HG03045 (cell line): ENCODE measurements around the gene H6PD.
"Not testable (repeated sequence)": the region's sequence is repeated elsewhere in the genome, so short reads cannot be mapped to it uniquely, and the experiment has no call there.

Experiments
- ATAC-seq: cut with Tn5 transposase; IDR thresholded peaks from one replicate; pipeline ENCODE4 v1.9.1; 2021; ENCODE audit warnings: mild to moderate bottlenecking, moderate library complexity; ENCODE audit not compliant: unreplicated experiment

H6PD gene

DNA sequence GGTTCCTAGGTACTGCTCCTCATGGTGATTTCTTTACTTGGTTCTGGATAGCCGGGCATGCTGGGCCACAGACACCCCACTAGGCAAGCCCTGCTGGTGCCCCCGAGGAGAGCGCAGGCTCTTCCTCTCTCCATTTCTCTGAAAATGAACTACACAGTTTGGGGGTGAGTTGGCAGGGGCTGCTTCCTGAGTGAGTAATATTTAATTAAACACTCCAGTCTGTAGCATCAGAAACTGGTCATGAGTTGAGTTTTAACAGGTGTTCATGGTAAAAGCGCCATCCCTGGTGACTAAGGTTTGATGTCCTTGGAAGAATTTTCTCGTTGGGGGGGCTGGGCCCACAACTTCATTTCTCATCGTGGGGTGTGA, 59.8 kb downstream of the H6PD start:
- ATAC-seq = no peak

- ATAC-seq = no peak
Observed at GRCh38 chr1:9294910-9295636, 60.5 kb downstream of the H6PD start.

- no peak for ATAC-seq
Observed at GRCh38 chr1:9295884-9296283, 61.3 kb downstream of the H6PD start.

DNA sequence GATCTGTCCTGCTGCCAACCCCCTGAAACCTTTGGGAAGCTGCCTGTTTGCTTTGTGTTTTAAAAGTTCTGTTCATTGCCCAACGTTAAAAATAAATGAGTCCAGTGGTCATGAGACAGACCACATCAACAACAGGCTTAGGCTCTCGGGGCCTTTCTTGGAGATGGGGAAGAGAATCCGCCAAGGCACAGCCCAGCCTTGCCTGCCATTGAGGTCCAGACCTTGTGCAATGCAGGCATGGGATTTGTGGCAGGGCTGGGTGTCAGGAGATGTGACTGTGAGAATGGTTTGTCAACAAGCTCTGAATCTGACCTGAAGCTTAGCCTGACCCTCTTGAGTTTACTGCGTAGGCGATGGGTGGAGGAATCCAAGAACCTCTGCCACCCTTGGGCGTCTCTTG, 62.3 kb downstream of the H6PD start:
- no peak for ATAC-seq

GRCh38 chr1:9297831-9298230, 63.3 kb downstream of the H6PD start:
- no peak for ATAC-seq

DNA sequence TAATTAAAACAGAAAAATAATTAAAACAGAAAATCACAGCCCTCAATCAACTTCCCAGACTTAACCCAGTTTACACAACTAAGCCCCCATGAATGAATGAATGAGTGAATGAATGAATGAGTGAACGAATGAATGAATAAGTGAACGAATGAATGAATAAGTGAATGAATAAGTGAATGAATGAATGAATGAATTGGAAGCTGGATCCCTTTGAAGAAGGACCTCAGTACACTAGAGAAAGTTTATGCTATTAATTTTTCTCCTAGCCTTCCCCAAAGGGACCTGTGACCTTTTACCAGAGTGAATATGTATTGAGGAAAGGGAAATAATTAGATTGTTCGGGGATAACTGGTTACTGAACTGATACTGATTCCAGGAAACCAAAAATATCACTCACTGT, 63.7 kb downstream of the H6PD start:
- ATAC-seq = no peak

DNA sequence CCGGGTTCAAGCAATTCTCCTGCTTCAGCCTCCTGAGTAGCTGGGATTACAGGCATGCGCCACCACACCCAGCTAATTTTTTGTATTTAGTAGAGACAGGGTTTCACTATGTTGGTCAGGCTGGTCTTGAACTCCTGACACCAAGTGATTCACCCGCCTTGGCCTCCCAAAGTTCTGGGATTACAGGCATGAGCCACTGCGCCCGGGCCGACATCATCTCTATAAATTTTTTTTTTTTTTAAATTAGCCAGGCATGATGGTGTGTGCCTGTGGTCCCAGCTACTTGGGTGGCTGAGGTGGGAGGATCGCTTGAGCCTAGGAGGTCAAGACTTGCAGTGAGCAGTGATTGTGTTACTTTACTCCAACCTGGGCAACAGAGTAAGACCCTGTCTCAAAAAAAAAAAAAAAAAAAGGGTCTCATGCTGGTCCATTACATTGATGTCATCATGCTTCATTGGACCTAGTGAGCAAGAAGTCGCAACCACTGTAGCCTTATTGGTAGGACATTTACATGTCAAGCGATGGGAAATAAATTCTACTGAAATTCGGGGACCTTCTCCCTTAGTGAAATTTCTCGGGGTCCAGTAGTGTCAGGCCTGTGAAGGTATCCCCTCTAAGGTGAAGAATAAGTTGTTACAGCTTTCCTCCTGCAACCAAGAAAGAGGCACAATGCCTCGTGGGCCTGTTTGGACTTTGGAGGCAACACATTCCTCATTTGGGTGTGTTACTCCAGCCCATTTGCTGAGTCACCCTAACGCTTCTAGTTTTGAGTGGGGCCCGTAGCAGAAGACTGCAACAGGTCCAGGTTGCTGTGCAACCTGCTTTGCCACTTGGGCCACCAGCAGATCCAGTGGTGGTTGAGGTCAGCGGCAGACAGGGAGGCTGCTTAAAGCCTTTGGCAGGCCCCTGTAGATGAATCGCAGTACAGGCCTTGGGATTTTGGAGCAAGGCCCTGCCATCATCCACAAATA, 65.3 kb downstream of the H6PD start:
- not testable (repeated sequence) for ATAC-seq

GRCh38 chr1:9300573-9300972, 66.0 kb downstream of the H6PD start:
- no peak for ATAC-seq

DNA sequence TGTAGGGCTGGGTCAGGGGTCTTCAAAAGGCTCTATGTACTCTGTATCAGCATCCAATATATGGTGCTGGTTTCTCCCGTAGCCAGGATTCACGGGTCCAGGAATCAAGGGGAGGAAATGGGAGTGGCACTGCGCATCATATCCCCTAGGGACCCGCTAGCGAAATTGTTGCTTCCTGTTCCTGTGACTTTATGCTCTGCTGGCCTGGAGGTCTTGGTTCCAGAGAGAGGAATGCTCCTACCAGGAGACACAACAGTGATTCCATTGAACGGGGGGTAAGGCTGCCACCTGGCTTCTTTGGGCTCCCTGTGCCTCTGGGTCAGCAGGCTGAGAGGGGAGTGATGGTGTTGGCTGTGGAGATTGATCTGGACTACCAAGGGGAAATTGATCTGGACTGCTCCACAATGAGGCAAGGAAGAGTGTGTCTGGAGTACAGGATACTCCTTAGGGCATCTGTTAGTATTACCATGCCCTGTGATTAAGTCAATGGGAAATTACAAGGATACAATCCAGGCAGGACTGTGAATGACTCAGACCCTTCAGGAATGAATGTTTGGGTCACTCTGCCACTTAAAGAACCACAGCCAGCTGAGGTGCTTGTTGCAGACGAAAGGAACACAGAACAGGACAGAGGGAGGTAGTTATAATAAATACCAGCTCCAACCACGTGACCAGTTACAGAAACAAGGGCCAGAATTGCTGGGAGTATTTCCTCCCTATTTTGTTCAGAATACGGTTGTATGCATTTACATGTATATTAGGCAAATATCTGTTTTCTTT, 68.4 kb downstream of the H6PD start:
- no peak for ATAC-seq

- ATAC-seq = no peak
Observed at GRCh38 chr1:9303916-9304315, 69.3 kb downstream of the H6PD start.

DNA sequence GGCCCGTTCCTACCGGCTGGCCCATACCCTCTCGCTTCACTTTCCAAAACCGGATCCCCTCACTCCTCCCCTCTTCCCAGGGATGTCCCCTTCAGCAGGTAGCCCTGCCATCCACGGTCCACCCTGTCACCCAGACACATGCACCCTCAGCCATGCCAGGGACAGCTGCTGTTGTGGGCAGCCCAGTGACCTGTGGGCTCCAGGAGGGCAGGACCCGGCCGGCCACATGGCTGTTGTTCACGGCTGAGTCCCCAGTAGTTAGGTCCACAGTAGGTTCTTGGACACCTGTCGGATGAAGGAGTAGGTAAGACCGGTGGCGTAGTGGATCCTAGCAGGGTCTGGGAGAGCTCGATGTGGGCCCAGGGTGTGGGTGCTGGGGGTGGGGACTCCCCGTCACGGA, 70.6 kb downstream of the H6PD start:
- ATAC-seq = no peak

GRCh38 chr1:9306006-9306405, 71.4 kb downstream of the H6PD start:
- ATAC-seq = no peak

- no peak for ATAC-seq
Observed at GRCh38 chr1:9307303-9307702, 72.7 kb downstream of the H6PD start.

- no peak for ATAC-seq
Observed at GRCh38 chr1:9308236-9308785, 73.7 kb downstream of the H6PD start.

- no peak for ATAC-seq
Observed at GRCh38 chr1:9309080-9309479, 74.5 kb downstream of the H6PD start.

GRCh38 chr1:9309991-9310390, 75.4 kb downstream of the H6PD start:
- ATAC-seq = no peak

DNA sequence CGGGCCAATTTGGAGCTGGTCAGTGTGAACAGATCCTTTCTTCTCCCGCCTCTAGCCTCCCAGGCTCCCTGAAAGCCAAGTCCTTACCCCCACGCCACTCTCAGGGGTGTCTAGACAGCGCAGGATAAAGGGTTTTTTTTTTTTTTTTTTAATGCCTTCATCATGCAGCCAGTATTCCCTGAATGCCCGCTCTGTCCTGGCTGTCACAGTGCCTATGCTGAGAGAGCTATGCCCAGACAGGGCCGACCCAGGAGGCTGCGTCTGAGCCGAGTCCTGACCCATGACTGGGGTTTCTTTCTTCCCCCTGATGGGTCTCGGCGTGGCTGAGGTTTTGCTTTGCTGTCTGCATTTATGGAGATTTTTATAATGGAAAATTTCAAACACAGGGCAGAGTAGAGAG, 76.5 kb downstream of the H6PD start:
- no peak for ATAC-seq

GRCh38 chr1:9311479-9311878, 76.9 kb downstream of the H6PD start:
- no peak for ATAC-seq

DNA sequence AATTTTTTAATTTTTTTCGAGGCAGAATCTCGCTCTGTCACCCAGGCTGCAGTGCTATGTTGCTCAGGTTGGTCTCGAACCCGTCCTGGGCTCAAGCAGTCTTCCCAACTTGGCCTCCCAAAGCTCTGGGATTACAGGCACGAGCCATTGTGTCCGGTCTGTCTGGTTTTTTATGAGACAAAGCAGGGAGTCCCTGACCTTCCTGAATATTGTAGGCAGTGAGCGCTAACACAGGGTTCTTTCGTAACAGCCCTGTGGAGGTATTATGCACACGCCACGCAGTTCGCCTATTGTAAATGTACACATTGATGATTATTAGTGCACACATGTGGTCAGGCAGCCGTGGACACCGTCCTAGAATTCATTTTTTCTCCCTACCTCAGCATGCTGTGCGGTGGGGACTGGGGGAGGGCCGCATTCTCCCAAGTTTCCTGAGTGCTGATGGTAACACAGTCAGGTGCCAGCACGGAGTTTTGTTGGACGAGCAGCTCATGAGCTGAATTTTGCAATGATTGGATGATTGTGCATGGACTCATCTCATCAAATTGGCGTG, 77.7 kb downstream of the H6PD start:
- no peak for ATAC-seq

GRCh38 chr1:9313576-9313975, 79.0 kb downstream of the H6PD start:
- no peak for ATAC-seq

- no peak for ATAC-seq
Observed at GRCh38 chr1:9314111-9314510, 79.5 kb downstream of the H6PD start.
